ENCODE data around the gene RXRA. TPM values are rescaled to one million over a fixed set of nuclear protein-coding genes. Genes with fewer than 3 reads are reported as not detected.
A peak's percentile ranks its signal among the peaks of the same experiment; 100 is the strongest.

Gene RXRA
- total and polyA plus RNA-seq, 2 of the 13 experiments (the other 11 are each of a cell fraction or from before 2014, with no cell fraction given) = 18.9 to 29.2 TPM

- TF ChIP-seq ZNF800 (CRISPR knock-in tag; IDR thresholded peaks at IDR 0.05) (no peak), SKI (IDR thresholded peaks at IDR 0.05; ENCODE audit: partially characterized antibody) (no peak), HNRNPL (IDR thresholded peaks at IDR 0.05; ENCODE audit: low read depth, low read length) (0 out of 2 replicates have a peak, but pooled peaks have one; percentile 19), HNF4G (IDR thresholded peaks at IDR 0.05; ENCODE audit: borderline replicate concordance, low read depth, low read length) (no peak), HNF4G (CRISPR knock-in tag; IDR thresholded peaks at IDR 0.05; ENCODE audit: borderline replicate concordance, low read depth) (no peak), TIGD3 (CRISPR knock-in tag; IDR thresholded peaks at IDR 0.05; ENCODE audit: borderline replicate concordance) (no peak), ZNF614 (CRISPR knock-in tag; IDR thresholded peaks at IDR 0.05; ENCODE audit: borderline replicate concordance) (no peak), ZBTB38 (CRISPR knock-in tag; IDR thresholded peaks at IDR 0.05) (peak; percentile 37; the same call in 1 of the 2 replicates), ZNF350 (CRISPR knock-in tag; IDR thresholded peaks at IDR 0.05; ENCODE audit: borderline replicate concordance, low read depth) (no peak), MTA1 (CRISPR knock-in tag; IDR thresholded peaks at IDR 0.05; ENCODE audit: borderline replicate concordance) (peak; percentile 77; the same call in 1 of the 2 replicates), ZNF253 (CRISPR knock-in tag; IDR thresholded peaks at IDR 0.05; ENCODE audit: borderline replicate concordance) (no peak), ZHX1 (CRISPR knock-in tag; IDR thresholded peaks at IDR 0.05; ENCODE audit: low read depth) (no peak), ZNF276 (CRISPR knock-in tag; IDR thresholded peaks at IDR 0.05; ENCODE audit: low read depth) (no peak), ZFP62 (CRISPR knock-in tag; IDR thresholded peaks at IDR 0.05) (no peak), PHF20 (CRISPR knock-in tag; IDR thresholded peaks at IDR 0.05) (no peak), ZKSCAN1 (IDR thresholded peaks at IDR 0.05; ENCODE audit: low read length) (no peak), FIP1L1 (IDR thresholded peaks at IDR 0.05; ENCODE audit: borderline replicate concordance, insufficient read depth, low read depth, low read length) (no peak), PATZ1 (CRISPR knock-in tag; IDR thresholded peaks at IDR 0.05) (0 out of 2 replicates have a peak, but pooled peaks have one; percentile 6)
Observed at GRCh38 chr9:134325096-134325812, 1.0 kb upstream of the RXRA start (continued).
